LNCAP (cell line): Measurements from ENCODE around the gene SNX25.

Experiments used
- TF ChIP-seq, protein P1 (sequence below): fragments of 450-650 bp; IDR thresholded peaks from 2 replicates; pipeline ENCODE4 v1.5.1; 2017; ENCODE audit warnings: mild to moderate bottlenecking

SNX25 gene

DNA sequence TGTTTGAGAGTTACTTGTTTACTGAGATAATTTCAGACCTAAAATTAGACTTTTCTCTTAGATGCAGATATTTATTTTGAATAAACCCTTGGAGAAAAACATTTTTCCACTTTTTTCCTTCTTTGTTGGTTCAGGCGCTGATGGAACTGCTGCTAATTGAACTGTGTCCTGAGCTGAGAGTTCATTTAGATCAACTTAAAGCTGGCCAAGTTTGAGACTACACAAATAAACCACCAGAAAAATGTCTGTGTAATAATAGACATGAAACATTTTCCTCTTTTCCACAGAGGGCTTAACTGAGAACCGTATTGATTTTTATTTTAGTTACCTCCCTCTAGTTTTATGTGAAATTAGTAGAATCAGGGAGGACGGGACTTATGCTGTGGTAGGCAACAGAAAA, 153.9 kb downstream of the SNX25 start:
- TF ChIP-seq, protein P1, sequence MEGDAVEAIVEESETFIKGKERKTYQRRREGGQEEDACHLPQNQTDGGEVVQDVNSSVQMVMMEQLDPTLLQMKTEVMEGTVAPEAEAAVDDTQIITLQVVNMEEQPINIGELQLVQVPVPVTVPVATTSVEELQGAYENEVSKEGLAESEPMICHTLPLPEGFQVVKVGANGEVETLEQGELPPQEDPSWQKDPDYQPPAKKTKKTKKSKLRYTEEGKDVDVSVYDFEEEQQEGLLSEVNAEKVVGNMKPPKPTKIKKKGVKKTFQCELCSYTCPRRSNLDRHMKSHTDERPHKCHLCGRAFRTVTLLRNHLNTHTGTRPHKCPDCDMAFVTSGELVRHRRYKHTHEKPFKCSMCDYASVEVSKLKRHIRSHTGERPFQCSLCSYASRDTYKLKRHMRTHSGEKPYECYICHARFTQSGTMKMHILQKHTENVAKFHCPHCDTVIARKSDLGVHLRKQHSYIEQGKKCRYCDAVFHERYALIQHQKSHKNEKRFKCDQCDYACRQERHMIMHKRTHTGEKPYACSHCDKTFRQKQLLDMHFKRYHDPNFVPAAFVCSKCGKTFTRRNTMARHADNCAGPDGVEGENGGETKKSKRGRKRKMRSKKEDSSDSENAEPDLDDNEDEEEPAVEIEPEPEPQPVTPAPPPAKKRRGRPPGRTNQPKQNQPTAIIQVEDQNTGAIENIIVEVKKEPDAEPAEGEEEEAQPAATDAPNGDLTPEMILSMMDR: no peak

- TF ChIP-seq, protein P1: no peak
Measured at GRCh38 chr4:185364886-185365285, 155.5 kb downstream of the SNX25 start.

GRCh38 chr4:185369731-185370130, 160.3 kb downstream of the SNX25 start:
- TF ChIP-seq, protein P1: no peak

GRCh38 chr4:185370268-185370949, 161.0 kb downstream of the SNX25 start:
- TF ChIP-seq, protein P1: no peak

- TF ChIP-seq, protein P1: no peak
Measured at GRCh38 chr4:185371702-185372101, 162.3 kb downstream of the SNX25 start.

DNA sequence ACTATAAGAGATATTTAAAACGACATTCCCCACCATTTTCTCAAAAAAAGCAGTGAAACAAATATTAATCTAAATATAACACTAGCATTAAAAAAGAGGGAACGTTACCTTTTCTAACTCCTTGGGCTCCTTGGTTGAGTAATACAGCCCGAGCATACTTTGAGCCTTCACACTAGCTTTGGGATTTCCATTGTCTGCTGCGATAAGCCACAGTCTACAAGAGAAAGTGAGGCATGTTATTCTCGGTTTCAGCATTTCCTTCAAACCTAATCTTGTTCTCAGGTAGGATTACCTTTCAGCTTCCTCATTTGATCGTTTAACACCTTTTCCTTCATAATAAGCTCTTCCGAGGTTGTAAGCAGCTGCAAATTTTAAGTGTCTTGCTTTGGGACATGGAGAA, 164.6 kb downstream of the SNX25 start:
- TF ChIP-seq, protein P1: no peak

- TF ChIP-seq, protein P1: no peak
Measured at GRCh38 chr4:185374573-185374972, 165.2 kb downstream of the SNX25 start.

- TF ChIP-seq, protein P1: no peak
Measured at GRCh38 chr4:185378264-185378663, 168.9 kb downstream of the SNX25 start.
